ENCODE measurements around the gene MRPL44. TPM values are rescaled to one million over a fixed set of nuclear protein-coding genes. Genes with fewer than 3 reads are reported as not detected.
"Not testable (repeated sequence)": the region's sequence is repeated elsewhere in the genome, so short reads cannot be mapped to it uniquely, and the experiment has no call there.

The MRPL44 gene
- total RNA-seq, 1 experiment from 2014 or later, result 33.5 TPM

DNA sequence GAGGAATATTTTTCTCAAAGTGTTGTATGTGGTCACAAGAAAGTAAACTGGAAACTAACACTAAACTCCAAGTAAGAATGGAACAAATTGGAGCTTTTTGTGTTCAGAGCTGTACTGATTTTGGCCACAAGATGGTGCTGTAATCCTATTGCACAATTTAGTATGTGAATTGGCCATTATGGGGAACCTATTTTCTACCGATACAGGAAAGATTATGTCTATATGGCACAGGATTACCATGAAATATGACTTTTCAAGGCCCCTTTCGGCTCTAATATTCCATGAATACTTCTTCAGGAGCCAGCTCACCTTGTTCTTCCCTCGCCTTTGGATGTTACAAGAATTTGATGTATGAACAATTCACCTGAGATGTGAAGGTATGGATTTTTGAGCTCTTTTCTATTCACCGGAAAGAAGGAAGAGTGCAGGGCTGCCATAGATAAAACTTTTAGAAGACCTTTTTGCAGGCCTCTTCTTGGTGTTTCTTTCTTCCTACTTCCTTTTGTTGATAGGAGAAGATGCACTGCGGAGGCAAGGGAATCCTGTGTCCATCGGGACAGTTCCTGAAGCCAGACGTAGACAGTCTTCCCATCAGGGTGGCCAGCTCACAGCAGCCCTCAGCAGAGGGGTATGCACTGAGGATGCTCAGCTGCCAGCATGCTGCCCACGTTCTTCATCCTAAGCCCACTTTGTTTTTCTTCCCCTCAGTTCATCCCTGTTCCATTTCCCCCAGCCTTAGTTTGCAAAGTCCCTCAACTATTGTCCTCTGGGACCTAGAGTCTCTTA lies 13.3 kb downstream of the MRPL44 start:
- peak; percentile 55 for DNase-seq (ENCODE audit: low read depth)

DNA sequence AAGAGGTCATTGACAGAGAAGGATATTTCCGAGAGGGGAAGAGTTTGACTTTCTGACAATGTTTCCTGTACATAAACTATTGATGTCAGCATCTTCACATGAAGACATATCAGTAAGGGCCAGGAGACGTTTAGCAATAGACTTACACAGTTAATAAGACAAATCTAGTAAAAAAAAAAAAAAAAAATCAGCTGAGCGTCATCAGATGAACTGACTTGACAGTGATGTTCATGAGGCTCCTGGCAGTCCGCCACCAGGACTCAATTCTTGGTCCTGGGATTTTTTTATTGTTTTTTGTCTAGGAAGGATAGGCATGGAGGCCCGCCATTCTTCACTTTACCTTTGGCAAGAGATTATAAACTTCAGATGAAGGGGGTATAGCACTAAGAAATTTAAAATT lies 14.5 kb downstream of the MRPL44 start:
- no peak for DNase-seq (ENCODE audit: low read depth)

DNA sequence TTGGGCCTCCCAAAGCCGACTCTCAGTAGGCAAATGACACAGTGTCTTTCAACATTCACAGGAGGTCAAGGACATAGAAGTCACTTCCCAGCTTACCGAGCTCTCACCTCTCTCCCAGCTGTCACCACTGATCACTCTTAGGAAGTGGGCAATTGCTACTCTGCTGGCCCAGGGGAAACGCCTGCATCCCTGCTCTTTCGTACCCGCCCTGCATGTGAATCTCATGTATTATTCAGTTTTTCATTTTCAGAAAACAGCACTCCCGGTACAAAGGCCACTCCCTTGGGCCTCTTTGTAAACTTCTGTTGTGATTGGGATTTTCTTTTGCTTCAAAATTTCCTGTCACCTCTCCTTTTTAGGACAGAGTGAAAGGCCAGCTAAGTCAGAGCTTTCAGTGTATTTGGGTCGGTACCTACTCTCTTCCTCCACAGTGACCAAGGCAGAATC lies 15.4 kb downstream of the MRPL44 start:
- DNase-seq (ENCODE audit: low read depth), result no peak

DNA sequence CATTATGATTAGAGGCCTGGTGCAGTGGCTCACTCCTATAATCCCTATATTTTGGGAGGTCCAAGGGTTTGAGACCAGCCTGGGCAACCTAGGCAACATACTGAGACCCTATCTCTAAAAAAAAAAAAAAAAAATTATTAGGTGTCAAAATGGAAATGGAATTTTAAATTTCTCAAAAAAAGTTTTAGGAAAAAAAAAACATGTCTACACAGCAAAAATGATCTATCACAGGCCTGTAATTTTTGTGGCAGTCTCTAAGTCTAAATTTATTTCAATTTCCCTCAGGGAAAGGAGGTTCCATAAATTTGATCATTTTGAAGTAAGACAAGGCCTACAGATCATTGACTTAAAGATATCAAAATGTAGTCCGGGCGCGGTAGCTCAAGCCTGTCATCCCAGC lies 16.3 kb downstream of the MRPL44 start:
- no peak for DNase-seq (ENCODE audit: low read depth)

DNA sequence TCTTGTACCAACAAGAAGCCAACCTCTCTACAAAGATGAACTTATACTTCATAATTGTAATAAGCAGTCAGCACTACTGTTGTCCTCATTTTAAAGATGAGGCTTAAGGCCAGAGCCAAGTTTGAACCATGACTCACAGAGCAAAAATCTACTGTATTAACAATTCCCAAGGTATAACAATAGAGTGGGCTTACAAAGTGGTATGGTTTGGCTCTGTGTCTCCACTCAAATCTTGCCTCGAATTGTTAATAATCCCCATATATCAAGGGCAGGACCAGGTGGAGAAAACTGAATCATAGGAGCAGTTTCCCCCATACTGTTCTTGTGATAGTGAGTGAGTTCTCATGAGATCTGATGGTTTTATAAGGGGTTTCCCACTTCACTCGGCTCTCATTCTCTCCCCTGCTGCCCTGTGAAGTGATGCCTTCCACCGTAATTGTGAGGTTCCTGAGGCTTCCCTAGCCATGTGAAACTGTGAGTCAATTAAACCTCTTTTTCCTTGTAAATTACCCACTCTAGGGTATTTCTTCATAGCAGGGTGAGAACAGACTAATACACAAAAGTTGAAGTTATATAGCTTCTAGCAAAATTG lies 19.5 kb downstream of the MRPL44 start:
- peak; percentile 56 for DNase-seq (ENCODE audit: low read depth)

DNA sequence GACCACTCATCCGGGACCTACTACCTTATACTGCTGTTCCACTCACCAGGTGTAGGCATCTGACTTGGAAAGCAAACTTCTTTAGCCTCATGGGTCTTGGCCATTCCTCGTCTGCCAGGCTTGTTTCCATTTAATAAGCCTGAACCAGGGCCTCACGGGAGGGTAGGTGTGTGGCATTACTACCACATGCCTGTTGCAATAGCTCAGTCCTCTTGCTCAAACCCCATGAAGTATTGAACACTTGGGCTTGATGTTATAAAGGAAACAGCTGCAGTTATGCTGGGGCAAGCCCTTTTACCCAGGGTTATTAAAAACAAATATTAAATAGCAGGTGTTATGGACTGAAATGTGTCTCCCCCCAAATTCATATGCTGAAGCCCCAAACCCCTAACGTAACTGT lies 21.2 kb downstream of the MRPL44 start:
- DNase-seq (ENCODE audit: low read depth), result no peak

DNA sequence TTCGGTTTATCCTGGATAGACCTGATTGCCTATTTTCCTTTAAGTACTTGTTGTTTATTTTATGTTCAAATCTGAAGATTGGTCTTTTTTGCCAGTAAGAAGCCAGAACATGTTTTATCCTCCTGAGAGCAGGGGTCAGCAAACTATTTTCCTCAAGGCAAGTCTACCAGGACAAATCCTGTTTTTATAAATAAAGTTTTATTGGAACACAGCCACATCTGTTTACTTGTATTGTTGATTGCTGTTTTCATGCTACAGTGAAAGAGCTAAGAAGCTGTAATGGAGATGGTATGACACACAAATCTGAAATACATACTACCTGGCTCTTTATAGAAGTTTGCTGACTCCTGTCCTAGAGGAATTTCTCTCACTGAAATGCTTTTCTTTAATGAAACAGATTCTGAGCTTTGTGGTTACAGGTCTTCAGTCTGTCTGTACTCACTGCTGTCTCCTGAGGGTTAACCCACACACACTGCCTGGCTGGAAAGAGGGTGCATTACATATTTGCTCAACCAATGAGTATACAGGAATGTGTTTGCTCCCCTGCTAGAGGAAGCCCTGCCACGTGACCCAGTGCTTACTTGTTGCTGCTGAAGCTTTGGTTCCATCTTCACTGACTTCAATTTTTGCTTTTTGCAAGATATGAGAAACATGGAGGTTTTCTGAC lies 22.6 kb downstream of the MRPL44 start:
- no peak for DNase-seq (ENCODE audit: low read depth)

DNA sequence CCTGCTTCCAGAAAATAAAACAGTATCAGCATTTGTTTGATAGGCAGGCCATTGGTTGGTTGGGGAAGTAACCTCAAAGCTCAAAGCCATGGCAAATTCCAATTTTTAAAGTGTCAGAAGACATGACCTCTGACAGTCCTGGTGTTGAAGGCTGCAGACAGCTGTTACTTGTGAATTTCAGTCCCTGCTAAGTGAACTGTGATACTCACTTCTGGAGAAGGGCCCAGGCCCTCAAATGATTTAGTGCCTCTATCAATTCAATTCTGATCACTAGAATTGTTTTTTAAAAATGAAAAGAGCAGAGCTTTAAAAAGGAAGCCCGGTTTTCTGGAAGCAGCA lies 23.1 kb downstream of the MRPL44 start:
- DNase-seq (ENCODE audit: low read depth), result no peak

DNA sequence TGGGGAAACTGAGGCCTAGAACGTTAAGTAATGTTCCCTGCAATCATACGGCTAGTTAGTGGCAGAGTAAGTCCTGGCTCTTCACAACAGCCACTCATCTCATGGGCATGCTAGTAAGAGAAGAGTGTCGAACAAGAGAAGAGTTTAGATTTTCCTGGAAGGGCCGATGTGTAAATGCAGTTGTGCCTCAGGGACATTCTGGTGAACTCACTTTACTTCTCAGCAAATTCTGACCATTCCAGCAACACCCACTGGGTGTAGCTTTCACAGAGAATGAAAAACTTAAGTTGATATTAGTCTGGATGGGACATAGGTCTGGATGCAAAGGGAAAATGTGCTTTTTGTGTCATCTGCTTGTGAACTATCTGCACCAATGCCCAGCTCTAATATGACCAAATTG lies 23.5 kb downstream of the MRPL44 start:
- no peak for DNase-seq (ENCODE audit: low read depth)

DNA sequence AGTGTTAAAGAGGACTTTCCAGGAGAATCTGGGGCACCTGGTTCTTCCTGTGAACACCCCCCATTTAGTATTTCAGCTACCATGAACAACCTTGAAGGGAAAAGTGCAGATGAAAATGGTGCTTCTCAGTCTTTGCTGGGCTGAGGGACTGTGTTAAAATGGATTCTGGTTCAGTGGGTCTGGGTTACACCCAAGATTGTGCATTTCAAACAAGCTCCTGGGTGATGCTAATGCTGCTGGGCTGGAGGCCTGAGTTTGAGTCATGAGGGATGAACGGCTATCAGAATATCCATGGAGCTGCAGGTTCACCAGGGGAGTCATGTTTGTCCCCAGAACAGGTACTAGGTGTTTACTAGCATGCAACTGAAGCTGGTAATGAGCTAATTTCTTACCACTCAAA lies 24.0 kb downstream of the MRPL44 start:
- DNase-seq (ENCODE audit: low read depth), result no peak

DNA sequence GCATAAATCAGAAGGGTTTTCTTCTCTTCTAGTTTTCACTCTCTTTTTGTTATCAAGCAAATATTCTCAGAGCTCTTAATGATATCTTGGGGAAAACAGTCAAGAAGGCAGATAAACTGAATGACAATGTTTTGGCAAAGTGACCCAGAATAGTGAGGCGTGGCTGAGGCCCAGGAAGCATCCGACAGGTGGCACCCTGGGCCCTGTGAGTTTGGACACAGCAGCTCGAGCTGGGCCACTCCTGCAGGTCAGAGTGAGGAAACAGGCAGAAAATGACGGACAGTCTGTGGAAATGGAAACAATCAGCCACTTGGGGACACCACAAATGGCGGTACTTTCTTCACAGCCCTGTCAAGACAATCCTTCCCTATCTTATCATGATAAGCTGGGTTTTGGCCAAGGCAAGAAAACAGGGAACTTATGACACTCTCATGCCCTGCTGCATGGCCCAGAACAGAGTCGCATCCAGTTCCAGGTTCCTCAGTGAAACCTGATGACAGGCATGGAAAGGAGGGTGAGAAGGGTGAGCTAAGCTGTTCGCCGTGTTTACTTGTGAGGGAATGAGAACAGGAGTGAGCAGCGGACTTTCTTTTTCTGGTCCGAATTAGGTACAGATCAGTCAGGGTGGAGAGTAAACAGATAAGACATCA lies 32.1 kb downstream of the MRPL44 start:
- no peak for DNase-seq (ENCODE audit: low read depth)

DNA sequence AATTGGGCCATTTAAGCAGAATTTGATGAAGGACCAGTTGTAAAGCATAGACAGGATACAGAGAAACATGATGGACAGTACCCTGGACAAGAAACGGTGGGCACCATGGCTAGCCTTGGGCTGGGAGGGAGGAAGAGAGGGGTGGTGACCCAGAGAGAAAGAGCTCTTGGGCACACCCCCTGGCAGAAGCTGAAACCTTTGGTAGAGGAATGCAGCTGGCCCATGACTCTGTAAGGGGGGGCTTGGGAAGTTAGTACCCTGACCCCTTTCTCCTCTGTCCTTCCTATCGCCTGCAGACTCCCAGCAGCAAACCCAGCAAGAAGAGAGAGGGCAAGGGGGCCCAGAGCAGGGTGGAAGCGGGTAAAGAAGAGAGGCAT lies 32.6 kb downstream of the MRPL44 start:
- DNase-seq (ENCODE audit: low read depth), result no peak

DNA sequence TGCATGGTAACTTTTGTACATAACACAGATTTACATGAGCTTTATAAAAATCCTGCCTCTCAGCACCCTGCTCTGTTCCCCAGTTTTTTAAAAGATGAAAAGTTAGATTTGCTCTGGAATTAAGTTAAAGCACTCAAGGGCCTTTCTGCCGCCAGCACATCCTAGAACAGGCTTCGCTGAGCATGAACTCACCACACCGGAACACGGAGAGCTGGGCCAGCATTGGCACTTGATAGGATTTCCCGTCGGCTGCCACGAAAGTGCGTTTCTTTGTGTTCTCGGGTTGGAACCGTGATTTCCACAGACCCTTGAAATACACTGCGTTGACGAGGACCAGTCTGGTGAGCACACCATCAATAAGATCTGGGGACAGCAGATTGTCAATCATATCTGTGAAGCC lies 34.3 kb downstream of the MRPL44 start:
- no peak for DNase-seq (ENCODE audit: low read depth)

DNA sequence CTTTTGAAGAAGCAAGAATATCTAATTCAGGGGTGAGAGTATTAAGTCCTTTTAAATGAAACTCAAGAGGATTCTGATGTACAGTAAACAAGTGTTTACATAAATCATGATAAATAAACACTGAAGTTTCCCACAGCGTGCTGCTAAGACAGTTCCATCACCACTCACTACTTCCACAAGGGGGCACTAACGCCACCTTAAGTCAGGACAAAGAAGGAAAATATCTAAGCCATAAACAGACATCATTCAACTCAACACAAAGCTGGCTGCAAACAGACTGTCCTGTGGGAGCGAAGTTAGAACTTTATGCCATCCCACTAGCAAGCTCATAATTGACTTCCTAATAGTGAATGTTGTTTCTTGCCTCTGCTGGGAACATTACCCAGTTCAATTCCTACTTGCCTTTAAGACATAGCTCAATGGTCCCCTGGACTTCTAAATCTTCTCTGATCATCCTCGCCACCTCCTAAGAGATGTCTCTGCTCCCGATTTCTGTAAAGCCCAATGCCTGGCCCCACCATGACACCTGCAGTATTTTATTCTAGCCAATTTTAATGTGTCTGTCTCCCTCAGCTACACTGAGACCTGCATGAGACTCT lies 36.5 kb downstream of the MRPL44 start:
- DNase-seq (ENCODE audit: low read depth), result peak; percentile 71

DNA sequence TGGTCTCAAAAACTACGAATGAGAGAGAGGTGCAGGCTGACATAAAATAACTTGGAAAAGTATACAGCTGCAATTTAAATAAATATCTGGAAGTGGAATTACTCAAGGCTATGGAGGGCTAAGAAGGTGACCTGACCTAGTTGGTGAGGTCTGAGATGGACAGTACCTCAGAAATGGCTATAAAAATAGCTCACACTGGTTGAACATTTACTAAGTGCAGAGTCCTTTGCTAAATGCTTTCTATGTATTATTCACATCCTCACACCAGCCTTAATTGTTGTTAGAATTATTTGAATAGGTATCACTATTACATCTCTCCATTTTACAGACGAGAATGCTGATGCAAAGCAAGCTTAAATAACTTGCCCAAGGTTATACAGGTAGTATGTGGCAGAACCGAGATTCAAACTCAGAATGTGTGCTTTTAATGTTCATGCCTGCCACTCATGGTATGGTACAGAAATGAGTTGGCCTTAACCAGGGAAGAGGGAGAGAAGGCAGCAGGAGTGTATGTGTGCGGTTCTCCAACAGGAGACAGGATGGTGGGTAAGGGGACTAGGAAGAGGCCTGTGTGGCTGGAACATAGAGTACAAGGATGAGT lies 37.4 kb downstream of the MRPL44 start:
- no peak for DNase-seq (ENCODE audit: low read depth)

DNA sequence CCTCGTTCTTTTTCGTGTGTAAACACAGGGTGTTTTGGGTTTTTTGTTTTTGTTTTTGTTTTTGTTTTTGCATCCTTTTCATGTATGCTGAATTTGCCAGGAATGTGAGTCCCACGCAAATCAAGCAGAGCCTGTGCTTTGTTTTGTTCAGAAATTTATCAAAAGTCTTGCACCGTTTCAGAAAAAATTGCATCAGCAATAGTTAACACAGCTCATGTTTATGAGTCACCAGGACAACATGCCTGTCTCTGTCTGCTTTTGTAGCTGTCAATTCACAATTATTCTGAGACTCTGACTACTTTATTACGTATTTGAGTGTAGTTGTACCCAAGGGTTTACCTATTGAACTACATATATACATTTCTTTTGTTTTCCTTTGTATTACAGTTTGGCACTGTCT lies 38.3 kb downstream of the MRPL44 start:
- DNase-seq (ENCODE audit: low read depth), result peak; percentile 42

DNA sequence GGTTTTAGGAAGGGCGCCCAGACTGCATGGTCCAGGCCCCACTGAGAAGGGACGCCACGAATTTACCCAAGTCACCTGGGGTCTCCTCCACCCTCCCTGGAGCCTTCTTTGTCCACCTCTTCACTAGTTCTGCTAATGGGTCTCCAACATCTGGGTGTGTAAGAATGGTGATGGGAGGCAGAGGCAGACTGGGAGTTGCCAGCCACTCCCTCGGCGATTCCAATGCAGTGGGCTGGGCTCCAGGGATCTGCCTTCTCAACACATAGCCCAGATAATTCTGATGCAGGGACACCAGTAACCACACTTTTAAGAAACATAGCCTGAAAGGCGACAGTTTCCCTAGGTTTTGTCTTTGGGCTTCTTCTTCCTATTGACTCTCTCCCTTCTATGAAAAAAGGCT lies 39.1 kb downstream of the MRPL44 start:
- no peak for DNase-seq (ENCODE audit: low read depth)

DNA sequence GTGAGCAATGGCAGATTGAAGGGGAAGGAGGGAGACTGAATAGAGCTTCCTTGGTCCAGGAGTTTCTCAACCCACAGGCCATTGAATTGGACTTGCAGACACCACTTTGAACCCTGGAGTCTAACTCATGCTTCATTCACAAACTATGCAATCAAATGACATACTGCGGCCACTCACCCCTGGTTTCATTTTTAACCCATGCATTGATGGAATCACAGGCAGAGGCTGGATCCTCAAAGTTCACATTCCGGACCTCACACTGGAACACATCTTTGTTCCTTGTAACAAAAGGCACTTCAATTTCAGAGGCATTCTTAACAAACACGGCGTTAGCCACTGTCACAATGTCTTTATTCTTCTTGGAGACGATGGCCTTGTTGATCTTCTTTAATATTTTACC lies 40.7 kb downstream of the MRPL44 start:
- no peak for DNase-seq (ENCODE audit: low read depth)

DNA sequence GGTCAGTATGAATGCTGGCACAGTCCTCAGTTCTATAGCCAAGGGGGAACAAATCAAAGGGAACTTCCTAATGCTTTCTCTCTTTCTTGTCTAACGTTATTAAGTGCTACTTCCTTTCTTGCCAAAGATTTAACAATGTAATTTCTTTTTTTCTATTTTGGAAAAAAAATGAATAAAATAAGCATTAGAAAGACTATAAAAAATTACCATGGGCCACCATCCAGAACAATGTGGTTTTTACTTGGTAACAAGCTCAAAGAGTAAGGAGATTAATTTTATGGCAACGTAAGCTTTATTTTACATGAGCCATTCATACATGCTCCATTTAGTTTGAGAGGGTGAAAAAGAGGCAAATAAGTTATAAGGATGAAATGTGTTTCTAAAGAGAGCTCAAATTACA lies 41.7 kb downstream of the MRPL44 start:
- no peak for DNase-seq (ENCODE audit: low read depth)

DNA sequence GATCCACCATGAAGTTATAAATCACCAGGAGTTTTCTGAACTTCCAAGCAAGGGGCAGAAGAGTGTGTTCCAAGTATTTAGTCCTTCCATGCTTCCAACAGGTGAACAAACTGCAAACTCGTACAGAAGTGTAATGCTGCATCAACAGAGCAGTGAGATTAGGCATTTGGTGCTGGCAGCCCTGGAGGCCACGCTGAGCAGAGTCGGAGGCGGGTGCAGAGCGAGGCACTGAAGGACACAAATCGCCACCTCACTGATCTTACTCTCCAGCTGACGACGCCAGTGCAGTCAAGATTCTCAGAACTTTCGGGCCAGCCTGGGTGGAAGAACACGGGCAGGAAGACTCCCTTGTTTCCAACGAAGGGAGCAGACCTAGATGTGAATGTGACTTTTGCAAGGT lies 42.6 kb downstream of the MRPL44 start:
- no peak for DNase-seq (ENCODE audit: low read depth)

DNA sequence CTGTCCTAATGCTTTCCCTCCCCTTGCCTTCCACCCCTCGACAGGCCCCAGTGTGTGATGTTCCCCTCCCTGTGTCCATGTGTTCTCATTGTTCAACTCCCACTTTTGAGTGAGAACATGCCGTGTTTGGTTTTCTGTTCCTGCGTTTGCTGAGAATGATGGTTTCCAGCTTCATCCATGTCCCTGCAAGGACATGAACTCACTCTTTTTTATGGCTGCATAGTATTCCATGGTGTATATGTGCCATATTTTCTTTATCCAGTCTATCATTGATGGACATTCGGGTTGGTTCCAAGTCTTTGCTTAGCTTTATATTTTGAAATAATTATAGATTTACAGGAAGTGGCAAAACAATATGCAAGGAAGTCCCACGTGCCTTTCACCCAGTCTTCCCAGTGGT lies 43.4 kb downstream of the MRPL44 start:
- not testable (repeated sequence) for DNase-seq (ENCODE audit: low read depth)

DNA sequence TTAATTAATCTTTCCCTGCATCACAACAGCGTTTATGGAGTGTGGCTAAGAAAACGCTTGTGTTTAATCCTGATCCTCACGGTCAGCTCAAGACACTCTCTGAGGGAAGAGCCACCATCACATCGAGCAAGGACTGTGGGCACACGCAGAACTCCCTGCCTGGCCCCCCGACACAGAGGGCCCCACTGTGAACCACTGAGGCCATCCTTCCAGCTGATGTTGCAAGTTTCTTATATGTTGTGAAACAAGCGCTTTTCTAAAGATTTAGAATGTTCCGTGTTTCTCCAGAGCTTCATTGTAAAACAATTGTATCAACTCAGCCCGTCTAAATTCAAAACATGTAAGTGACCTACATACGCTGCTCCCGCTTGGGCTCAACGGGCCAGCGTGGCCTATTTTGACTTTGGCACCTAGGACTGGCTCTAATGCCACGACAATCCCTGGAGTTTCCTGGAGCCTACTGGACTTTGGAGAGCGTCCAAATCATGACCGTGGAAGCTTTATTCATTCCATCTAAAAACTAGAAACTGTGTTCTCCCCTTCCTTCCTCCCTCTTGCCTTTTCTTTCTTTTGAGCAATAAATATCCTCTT lies 46.9 kb downstream of the MRPL44 start:
- DNase-seq (ENCODE audit: low read depth), result no peak

Measured in M059J (cell line).